Measurements from ENCODE around the gene GALNT10. TPM values are rescaled to one million over a fixed set of nuclear protein-coding genes. Genes with fewer than 3 reads are reported as not detected.

GALNT10 gene
- polyA plus RNA-seq, 1 donor (not counting 4 experiments of a cell fraction or from before 2014, with no cell fraction given), result 17.9 TPM

GRCh38 chr5:154447089-154447725 is 256.7 kb downstream of the GALNT10 start:
- no peak for FAIRE-seq

GRCh38 chr5:154449786-154450185 is 259.3 kb downstream of the GALNT10 start:
- H3K4me3 ChIP-seq (ENCODE audit: control insufficient read depth in 2 of 3, extremely low read depth in 1 of 3, insufficient read depth in 2 of 3, low read depth in 1 of 3, low read length in 3 of 3), result no peak overlapping the region
- H3K9me1 ChIP-seq (ENCODE audit: control insufficient read depth, extremely low read depth, insufficient read depth, low read length), result no peaks in the 10 kb centered on the region
- H3K9ac ChIP-seq (ENCODE audit: control insufficient read depth, extremely low read depth, insufficient read depth, low read length), result no peak overlapping the region
- FAIRE-seq (no peak), DNase-seq (ENCODE audit: low read depth, low spot score) (no peak)
- no peak overlapping the region for H2AFZ ChIP-seq (ENCODE audit: control insufficient read depth, low read length)
- TF ChIP-seq EZH2 (IDR thresholded peaks at IDR 0.05; ENCODE audit: low read length) (no peak), CTCF (optimal IDR thresholded peaks at IDR 0.05 in 1 of 3, IDR thresholded peaks at IDR 0.05 in 1 of 3, conservative IDR thresholded peaks at IDR 0.05 in 1 of 3; ENCODE audit: extremely low read depth in 1 of 3, insufficient read depth in 2 of 3, low read length in 3 of 3) (no peak)
- no peak overlapping the region for H3K27ac ChIP-seq (ENCODE audit: control insufficient read depth, insufficient read depth, low read length)
- no peak overlapping the region for H3K4me2 ChIP-seq (ENCODE audit: control insufficient read depth, extremely low read depth, insufficient read depth, low read depth, low read length)
- no peaks in the 10 kb centered on the region for H3K27me3 ChIP-seq (ENCODE audit: control insufficient read depth, extremely low read depth, insufficient read depth, low read length)
- H3K4me1 ChIP-seq (ENCODE audit: control insufficient read depth, extremely low read depth, insufficient read depth, low read length), result peaks cover 9% of the 10 kb centered on the region
- peaks cover 44% of the 10 kb centered on the region for H3K79me2 ChIP-seq (ENCODE audit: control insufficient read depth, insufficient read depth, low read length)
- dilution Hi-C loops (cut with MboI; ENCODE audit: extremely low pct_ligation_motif_present, low sequenced_read_pairs), result no loop called here
- peaks cover 12 to 13% of the 10 kb centered on the region in 2 experiments for H3K36me3 ChIP-seq (ENCODE audit: control insufficient read depth in 2 of 2, extremely low read depth in 1 of 2, insufficient read depth in 2 of 2, low read length in 2 of 2)
- H3K9me3 ChIP-seq (ENCODE audit: control insufficient read depth, low read depth, low read length), result no peaks in the 10 kb centered on the region
- no peaks in the 10 kb centered on the region for H4K20me1 ChIP-seq (ENCODE audit: control insufficient read depth, extremely low read depth, insufficient read depth, low read length)

More at GRCh38 chr5:154447089-154447725, 256.7 kb downstream of the GALNT10 start:
- Histone ChIP-seq H3K9ac (ENCODE audit: control insufficient read depth, extremely low read depth, insufficient read depth, low read length) (peak overlapping the region; percentile 84), H3K36me3 (ENCODE audit: control insufficient read depth in 2 of 2, extremely low read depth in 1 of 2, insufficient read depth in 2 of 2, low read length in 2 of 2) (peaks cover 3 to 4% of the 10 kb centered on the region in 2 experiments), H3K4me3 (ENCODE audit: control insufficient read depth in 2 of 3, extremely low read depth in 1 of 3, insufficient read depth in 2 of 3, low read depth in 1 of 3, low read length in 3 of 3) (peak overlapping the region; percentile 80 to 99 (median 98)), H3K9me1 (ENCODE audit: control insufficient read depth, extremely low read depth, insufficient read depth, low read length) (no peaks in the 10 kb centered on the region), H3K79me2 (ENCODE audit: control insufficient read depth, insufficient read depth, low read length) (peaks cover 48% of the 10 kb centered on the region), H3K9me3 (ENCODE audit: control insufficient read depth, low read depth, low read length) (no peaks in the 10 kb centered on the region), H4K20me1 (ENCODE audit: control insufficient read depth, extremely low read depth, insufficient read depth, low read length) (no peaks in the 10 kb centered on the region), H3K27ac (ENCODE audit: control insufficient read depth, insufficient read depth, low read length) (peak overlapping the region; percentile 43), H3K4me1 (ENCODE audit: control insufficient read depth, extremely low read depth, insufficient read depth, low read length) (peaks cover 24% of the 10 kb centered on the region), H3K27me3 (ENCODE audit: control insufficient read depth, extremely low read depth, insufficient read depth, low read length) (no peaks in the 10 kb centered on the region), H3K4me2 (ENCODE audit: control insufficient read depth, extremely low read depth, insufficient read depth, low read depth, low read length) (peak overlapping the region; percentile 95), H2AFZ (ENCODE audit: control insufficient read depth, low read length) (peak overlapping the region; percentile 36)
- TF ChIP-seq CTCF (optimal IDR thresholded peaks at IDR 0.05 in 1 of 3, IDR thresholded peaks at IDR 0.05 in 1 of 3, conservative IDR thresholded peaks at IDR 0.05 in 1 of 3; ENCODE audit: extremely low read depth in 1 of 3, insufficient read depth in 2 of 3, low read length in 3 of 3) (no peak), EZH2 (IDR thresholded peaks at IDR 0.05; ENCODE audit: low read length) (no peak)
- dilution Hi-C loops (cut with MboI; ENCODE audit: extremely low pct_ligation_motif_present, low sequenced_read_pairs), result no loop called here
- no peak for DNase-seq (ENCODE audit: low read depth, low spot score)

Measured in keratinocyte (primary cell).